OCI-LY3 (cell line): ENCODE results near the gene LTO1.

Source experiments
- EZH2phosphoT487 ChIP-seq: fragments of 200-600 bp; shearing (Covaris generic); IDR thresholded peaks from 2 replicates; pipeline ENCODE4 v1.6.1; 2018; ENCODE audit warnings: antibody characterized with exemption, mixed run types, low read depth
- TF ChIP-seq, protein P1 (sequence below): fragments of 200-600, 300-600 bp; sonication (generic); IDR thresholded peaks from 2 replicates; pipeline ENCODE4 v1.5.1; 2014; ENCODE audit warnings: antibody characterized with exemption, low read length, low read depth

DNA sequence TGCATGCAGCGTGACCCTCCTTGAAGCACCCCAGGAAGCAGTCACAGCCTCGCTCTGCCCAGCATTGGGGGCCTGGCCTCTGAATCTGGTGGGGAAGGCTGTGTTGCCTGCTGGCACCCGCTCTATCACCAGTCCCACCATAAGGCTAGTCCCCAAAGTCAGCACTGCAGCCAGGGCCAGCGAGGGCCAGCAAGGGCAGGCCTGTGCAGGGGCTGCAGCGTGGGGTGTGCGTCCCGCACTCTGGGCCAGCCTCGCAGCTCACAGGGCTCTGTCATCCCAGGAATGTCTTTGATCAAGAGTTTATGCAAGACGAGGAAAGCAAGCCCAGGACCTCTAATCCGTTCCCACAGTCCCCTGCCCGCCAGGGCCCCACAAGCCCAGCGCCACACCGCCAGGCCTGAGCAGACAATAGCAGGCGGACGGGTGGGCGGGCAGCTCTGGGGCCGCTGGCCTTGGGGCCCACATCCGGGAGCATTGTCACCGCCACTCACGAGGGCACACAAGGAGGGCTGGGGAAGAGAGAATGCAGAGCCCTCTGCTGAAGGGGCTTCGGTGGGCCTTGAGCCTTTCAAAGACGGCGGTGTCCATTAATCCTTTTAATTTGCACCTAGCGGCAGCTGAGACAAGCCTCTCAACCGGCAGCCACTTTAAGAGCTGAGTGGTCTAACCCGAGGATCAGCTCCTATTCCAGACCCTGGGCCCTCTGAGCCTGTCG is 17.1 kb downstream of the LTO1 start:
- TF ChIP-seq, protein P1, sequence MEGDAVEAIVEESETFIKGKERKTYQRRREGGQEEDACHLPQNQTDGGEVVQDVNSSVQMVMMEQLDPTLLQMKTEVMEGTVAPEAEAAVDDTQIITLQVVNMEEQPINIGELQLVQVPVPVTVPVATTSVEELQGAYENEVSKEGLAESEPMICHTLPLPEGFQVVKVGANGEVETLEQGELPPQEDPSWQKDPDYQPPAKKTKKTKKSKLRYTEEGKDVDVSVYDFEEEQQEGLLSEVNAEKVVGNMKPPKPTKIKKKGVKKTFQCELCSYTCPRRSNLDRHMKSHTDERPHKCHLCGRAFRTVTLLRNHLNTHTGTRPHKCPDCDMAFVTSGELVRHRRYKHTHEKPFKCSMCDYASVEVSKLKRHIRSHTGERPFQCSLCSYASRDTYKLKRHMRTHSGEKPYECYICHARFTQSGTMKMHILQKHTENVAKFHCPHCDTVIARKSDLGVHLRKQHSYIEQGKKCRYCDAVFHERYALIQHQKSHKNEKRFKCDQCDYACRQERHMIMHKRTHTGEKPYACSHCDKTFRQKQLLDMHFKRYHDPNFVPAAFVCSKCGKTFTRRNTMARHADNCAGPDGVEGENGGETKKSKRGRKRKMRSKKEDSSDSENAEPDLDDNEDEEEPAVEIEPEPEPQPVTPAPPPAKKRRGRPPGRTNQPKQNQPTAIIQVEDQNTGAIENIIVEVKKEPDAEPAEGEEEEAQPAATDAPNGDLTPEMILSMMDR = no peak
- TF ChIP-seq EZH2phosphoT487 = no peak
